Uterus (tissue), 2 donors: ENCODE results near the gene ZHX3.

Experiments
- CTCF ChIP-seq, 4 experiments: fragments of 200-600 bp in 2 of 4; fragments of 450-650 bp in 2 of 4; sonication (generic) in 2 of 4; IDR thresholded peaks; one replicate each; pipeline ENCODE4 v1.5.1; 2016 to 2019; ENCODE audit warnings: antibody characterized with exemption in 4 of 4, mild to moderate bottlenecking in 2 of 4, moderate library complexity in 1 of 4
- POLR2A ChIP-seq, 2 donors: fragments of 450-650 bp; IDR thresholded peaks; one replicate each; pipeline ENCODE4 v1.6.1; 2016; ENCODE audit warnings: antibody characterized with exemption in 2 of 2, mild to moderate bottlenecking in 1 of 2, moderate library complexity in 1 of 2

- TF ChIP-seq POLR2A (IDR thresholded peaks at IDR 0.05) (no peak), CTCF (IDR thresholded peaks at IDR 0.05) (no peak)
Observed at GRCh38 chr20:41200446-41201202, 116.9 kb downstream of the ZHX3 start.
